GM12891 (cell line): Measurements from ENCODE around the gene SLITRK5.

Source experiments
- POLR2A ChIP-seq: IDR thresholded peaks from 2 replicates; pipeline ENCODE4 v1.6.1; 2011; ENCODE audit warnings: low read depth, low read length, control low read depth
- POLR2AphosphoS5 ChIP-seq: IDR thresholded peaks from 2 replicates; pipeline ENCODE4 v1.6.1; 2011; ENCODE audit warnings: low read depth, low read length, control low read depth
- POU2F2 ChIP-seq: IDR thresholded peaks from 2 replicates; pipeline ENCODE4 v1.6.1; 2011; ENCODE audit warnings: low read depth, mild to moderate bottlenecking, control low read depth, low read length, moderate library complexity
- TAF1 ChIP-seq: IDR thresholded peaks from 2 replicates; pipeline ENCODE4 v1.6.1; 2011; ENCODE audit warnings: low read depth, low read length, control low read depth

GRCh38 chr13:87674247-87674738, 3.1 kb downstream of the SLITRK5 start:
- TF ChIP-seq POLR2AphosphoS5 (no peak), POLR2A (no peak), TAF1 (no peak), POU2F2 (no peak)
